WTC11 (cell line): ENCODE measurements around the gene KLHL8. TPM values are rescaled to one million over a fixed set of nuclear protein-coding genes. Genes with fewer than 3 reads are reported as not detected.

Source experiments
- ATAC-seq: fragments of 200-7000 bp; cut with Tn5 transposase; 2 replicates; pipeline ENCODE4 v1.10.0; 2021; ENCODE audit warnings: mild to moderate bottlenecking, moderate library complexity
- CTCF ChIA-PET: fragments of 300-600 bp; sonication (Branson Sonifier 250); formaldehyde crosslinking; loops from one replicate; lab custom pipeline; 2021; ENCODE audit warnings: antibody characterized with exemption; lab: Charles Lee
- POLR2A ChIA-PET: fragments of 350-600 bp; sonication (Branson Sonifier 250); formaldehyde crosslinking; loops from one replicate; lab custom pipeline; 2021; ENCODE audit warnings: antibody characterized with exemption; lab: Charles Lee
- DNase-seq: peaks from one replicate; pipeline ENCODE4 v3.0.0; 2021; ENCODE audit warnings: low spot score
- H3K27ac Mint-ChIP-seq: 2 replicates; pipeline ENCODE4 v1.8.0; 2021; ENCODE audit warnings: mixed read lengths
- H3K27me3 Mint-ChIP-seq: 2 replicates; pipeline ENCODE4 v1.8.0; 2021; ENCODE audit warnings: low read depth, mild to moderate bottlenecking, moderate library complexity, mixed read lengths
- H3K36me3 Mint-ChIP-seq: 2 replicates; pipeline ENCODE4 v1.8.0; 2021; ENCODE audit warnings: mixed read lengths
- H3K4me1 Mint-ChIP-seq: 2 replicates; pipeline ENCODE4 v1.8.0; 2022; ENCODE audit warnings: mixed read lengths
- H3K4me3 Mint-ChIP-seq: 2 replicates; pipeline ENCODE4 v1.8.0; 2021; ENCODE audit warnings: mild to moderate bottlenecking, moderate library complexity, mixed read lengths
- H3K9me3 Mint-ChIP-seq: 2 replicates; pipeline ENCODE4 v1.8.0; 2021; ENCODE audit warnings: mixed read lengths
- ATF6 ChIP-seq: sonication (generic); formaldehyde crosslinking; IDR thresholded peaks from 2 replicates; pipeline ENCODE4 v1.8.1; 2023; ENCODE audit warnings: mild to moderate bottlenecking, missing genetic modification reagents
- CTCF ChIP-seq: fragments of 200-600 bp; IDR thresholded peaks from 2 replicates; pipeline ENCODE4 v1.8.0; 2022; ENCODE audit warnings: antibody characterized with exemption
- GRHL2 ChIP-seq: fragments of 250-450 bp; sonication (Bioruptor Pico); IDR thresholded peaks from 2 replicates; pipeline ENCODE4 v1.8.0; 2022; ENCODE audit warnings: mild to moderate bottlenecking, moderate library complexity; ENCODE audit not compliant: insufficient replicate concordance, severe bottlenecking
- IRF2 ChIP-seq: sonication (generic); formaldehyde crosslinking; IDR thresholded peaks from 2 replicates; pipeline ENCODE4 v1.8.0; 2022; ENCODE audit warnings: low read depth, missing genetic modification reagents, borderline replicate concordance
- JUN ChIP-seq: sonication (generic); formaldehyde crosslinking; IDR thresholded peaks from 2 replicates; pipeline ENCODE4 v1.8.0; 2023; ENCODE audit warnings: mild to moderate bottlenecking, missing genetic modification reagents
- MAX ChIP-seq: sonication (generic); formaldehyde crosslinking; IDR thresholded peaks from 2 replicates; pipeline ENCODE4 v1.8.0; 2022; ENCODE audit warnings: mild to moderate bottlenecking, missing genetic modification reagents
- MLX ChIP-seq: sonication (generic); formaldehyde crosslinking; IDR thresholded peaks from 2 replicates; pipeline ENCODE4 v1.8.1; 2023; ENCODE audit warnings: mild to moderate bottlenecking, missing genetic modification reagents, moderate library complexity
- TEAD1 ChIP-seq: sonication (generic); formaldehyde crosslinking; IDR thresholded peaks from 2 replicates; pipeline ENCODE4 v1.8.0; 2022; ENCODE audit warnings: mild to moderate bottlenecking, missing genetic modification reagents
- USF2 ChIP-seq: sonication (generic); formaldehyde crosslinking; IDR thresholded peaks from 2 replicates; pipeline ENCODE4 v1.8.1; 2023; ENCODE audit warnings: mild to moderate bottlenecking, missing genetic modification reagents, moderate library complexity
- ZMAT4 ChIP-seq: fragments of 250-450 bp; sonication (Bioruptor Pico); IDR thresholded peaks from 2 replicates; pipeline ENCODE4 v1.9.0; 2021; ENCODE audit warnings: mild to moderate bottlenecking
- ZNF138 ChIP-seq: sonication (generic); formaldehyde crosslinking; conservative IDR thresholded peaks from 2 replicates; pipeline ENCODE4 v1.8.1; 2022; ENCODE audit warnings: mild to moderate bottlenecking, moderate library complexity, missing genetic modification reagents
- ZNF263 ChIP-seq: sonication (generic); formaldehyde crosslinking; IDR thresholded peaks from 2 replicates; pipeline ENCODE4 v1.8.1; 2022; ENCODE audit warnings: low read depth, mild to moderate bottlenecking, moderate library complexity, missing genetic modification reagents
- ZNF416 ChIP-seq: fragments of 250-450 bp; sonication (Bioruptor Pico); IDR thresholded peaks from 2 replicates; pipeline ENCODE4 v1.9.0; 2021; ENCODE audit warnings: mild to moderate bottlenecking, inconsistent platforms
- total RNA-seq: library from RNA; stranded (reverse); gene quantifications from 3 replicates; pipeline ENCODE4 v1.2.3, GENCODE V29; 2021
- TF ChIP-seq, protein P1 (sequence below): sonication (generic); formaldehyde crosslinking; IDR thresholded peaks from 2 replicates; pipeline ENCODE4 v1.8.0; 2022; ENCODE audit warnings: missing genetic modification reagents
- TF ChIP-seq, protein P2 (sequence below): fragments of 250-450 bp; sonication (Bioruptor Pico); IDR thresholded peaks from 2 replicates; pipeline ENCODE4 v2.1.2; 2022; ENCODE audit warnings: mild to moderate bottlenecking, moderate library complexity
- TF ChIP-seq, protein P3 (sequence below): fragments of 250-450 bp; sonication (Bioruptor Pico); IDR thresholded peaks from 2 replicates; pipeline ENCODE4 v1.9.0; 2021; ENCODE audit warnings: mild to moderate bottlenecking

Gene KLHL8
- total RNA-seq, 1 experiment from 2014 or later = 7.3 TPM

DNA sequence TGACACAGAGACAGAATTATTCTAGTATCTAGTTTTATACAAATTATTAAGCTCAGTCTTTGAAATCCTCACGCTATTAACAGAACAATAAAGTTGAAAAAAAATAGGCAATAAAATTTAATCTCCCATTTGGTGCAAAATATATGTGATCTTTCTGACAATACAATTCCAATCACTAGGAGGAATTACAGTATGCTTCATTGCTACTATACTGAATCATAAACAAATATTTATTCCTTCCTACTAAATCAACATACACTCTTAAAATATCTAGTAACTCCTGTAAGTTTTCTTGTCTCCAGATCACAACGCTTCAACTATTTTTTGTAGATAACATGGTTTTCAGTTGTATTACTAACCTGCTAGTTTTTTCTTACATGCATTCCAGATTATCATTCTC is 45.7 kb downstream of the KLHL8 start:
- Mint-ChIP-seq H3K27ac (no peak overlapping the region), H3K4me1 (no peaks in the 10 kb centered on the region), H3K36me3 (peaks cover 3% of the 10 kb centered on the region; the same call in 1 of the 2 replicates), H3K4me3 (no peak overlapping the region)
- CTCF ChIA-PET = interaction anchor here (0.6 kb wide), 1 partner anchor 61 kb away, joined by 3 read pairs; no protein-coding TSS in a partner anchor
- POLR2A ChIA-PET = no interaction called here
- TF ChIP-seq ZNF263 (CRISPR knock-in tag) = no peak
- no peak for TF ChIP-seq ZNF416
- no peak for TF ChIP-seq ZMAT4
- no peak for TF ChIP-seq ATF6
- no peak for TF ChIP-seq GRHL2
- no peak for TF ChIP-seq MAX
- TF ChIP-seq, protein P1, sequence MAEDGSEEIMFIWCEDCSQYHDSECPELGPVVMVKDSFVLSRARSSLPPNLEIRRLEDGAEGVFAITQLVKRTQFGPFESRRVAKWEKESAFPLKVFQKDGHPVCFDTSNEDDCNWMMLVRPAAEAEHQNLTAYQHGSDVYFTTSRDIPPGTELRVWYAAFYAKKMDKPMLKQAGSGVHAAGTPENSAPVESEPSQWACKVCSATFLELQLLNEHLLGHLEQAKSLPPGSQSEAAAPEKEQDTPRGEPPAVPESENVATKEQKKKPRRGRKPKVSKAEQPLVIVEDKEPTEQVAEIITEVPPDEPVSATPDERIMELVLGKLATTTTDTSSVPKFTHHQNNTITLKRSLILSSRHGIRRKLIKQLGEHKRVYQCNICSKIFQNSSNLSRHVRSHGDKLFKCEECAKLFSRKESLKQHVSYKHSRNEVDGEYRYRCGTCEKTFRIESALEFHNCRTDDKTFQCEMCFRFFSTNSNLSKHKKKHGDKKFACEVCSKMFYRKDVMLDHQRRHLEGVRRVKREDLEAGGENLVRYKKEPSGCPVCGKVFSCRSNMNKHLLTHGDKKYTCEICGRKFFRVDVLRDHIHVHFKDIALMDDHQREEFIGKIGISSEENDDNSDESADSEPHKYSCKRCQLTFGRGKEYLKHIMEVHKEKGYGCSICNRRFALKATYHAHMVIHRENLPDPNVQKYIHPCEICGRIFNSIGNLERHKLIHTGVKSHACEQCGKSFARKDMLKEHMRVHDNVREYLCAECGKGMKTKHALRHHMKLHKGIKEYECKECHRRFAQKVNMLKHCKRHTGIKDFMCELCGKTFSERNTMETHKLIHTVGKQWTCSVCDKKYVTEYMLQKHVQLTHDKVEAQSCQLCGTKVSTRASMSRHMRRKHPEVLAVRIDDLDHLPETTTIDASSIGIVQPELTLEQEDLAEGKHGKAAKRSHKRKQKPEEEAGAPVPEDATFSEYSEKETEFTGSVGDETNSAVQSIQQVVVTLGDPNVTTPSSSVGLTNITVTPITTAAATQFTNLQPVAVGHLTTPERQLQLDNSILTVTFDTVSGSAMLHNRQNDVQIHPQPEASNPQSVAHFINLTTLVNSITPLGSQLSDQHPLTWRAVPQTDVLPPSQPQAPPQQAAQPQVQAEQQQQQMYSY (CRISPR knock-in tag) = no peak
- TF ChIP-seq TEAD1 (CRISPR knock-in tag) = no peak
- no peak for TF ChIP-seq ZNF138 (CRISPR knock-in tag)
- TF ChIP-seq JUN (CRISPR knock-in tag) = no peak
- no peak for TF ChIP-seq IRF2 (CRISPR knock-in tag)
- TF ChIP-seq, protein P2, sequence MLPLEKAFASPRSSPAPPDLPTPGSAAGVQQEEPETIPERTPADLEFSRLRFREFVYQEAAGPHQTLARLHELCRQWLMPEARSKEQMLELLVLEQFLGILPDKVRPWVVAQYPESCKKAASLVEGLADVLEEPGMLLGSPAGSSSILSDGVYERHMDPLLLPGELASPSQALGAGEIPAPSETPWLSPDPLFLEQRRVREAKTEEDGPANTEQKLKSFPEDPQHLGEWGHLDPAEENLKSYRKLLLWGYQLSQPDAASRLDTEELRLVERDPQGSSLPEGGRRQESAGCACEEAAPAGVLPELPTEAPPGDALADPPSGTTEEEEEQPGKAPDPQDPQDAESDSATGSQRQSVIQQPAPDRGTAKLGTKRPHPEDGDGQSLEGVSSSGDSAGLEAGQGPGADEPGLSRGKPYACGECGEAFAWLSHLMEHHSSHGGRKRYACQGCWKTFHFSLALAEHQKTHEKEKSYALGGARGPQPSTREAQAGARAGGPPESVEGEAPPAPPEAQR (CRISPR knock-in tag) = no peak
- TF ChIP-seq, all 79 proteins: peak for 0
- Mint-ChIP-seq H3K27me3 (no peaks in the 10 kb centered on the region), H3K9me3 (no peaks in the 10 kb centered on the region)
- ATAC-seq (no peak), DNase-seq (no peak)

- no peak overlapping the region for H3K27ac Mint-ChIP-seq
- CTCF ChIA-PET = interaction anchor here (1.1 kb wide), 1 partner anchor 58 kb away, joined by 3 read pairs; no protein-coding TSS in a partner anchor
- POLR2A ChIA-PET = no interaction called here
- TF ChIP-seq MLX (CRISPR knock-in tag) (no peak), USF2 (CRISPR knock-in tag) (no peak), CTCF (no peak)
- TF ChIP-seq, protein P1 (CRISPR knock-in tag) = no peak
- TF ChIP-seq, protein P3, sequence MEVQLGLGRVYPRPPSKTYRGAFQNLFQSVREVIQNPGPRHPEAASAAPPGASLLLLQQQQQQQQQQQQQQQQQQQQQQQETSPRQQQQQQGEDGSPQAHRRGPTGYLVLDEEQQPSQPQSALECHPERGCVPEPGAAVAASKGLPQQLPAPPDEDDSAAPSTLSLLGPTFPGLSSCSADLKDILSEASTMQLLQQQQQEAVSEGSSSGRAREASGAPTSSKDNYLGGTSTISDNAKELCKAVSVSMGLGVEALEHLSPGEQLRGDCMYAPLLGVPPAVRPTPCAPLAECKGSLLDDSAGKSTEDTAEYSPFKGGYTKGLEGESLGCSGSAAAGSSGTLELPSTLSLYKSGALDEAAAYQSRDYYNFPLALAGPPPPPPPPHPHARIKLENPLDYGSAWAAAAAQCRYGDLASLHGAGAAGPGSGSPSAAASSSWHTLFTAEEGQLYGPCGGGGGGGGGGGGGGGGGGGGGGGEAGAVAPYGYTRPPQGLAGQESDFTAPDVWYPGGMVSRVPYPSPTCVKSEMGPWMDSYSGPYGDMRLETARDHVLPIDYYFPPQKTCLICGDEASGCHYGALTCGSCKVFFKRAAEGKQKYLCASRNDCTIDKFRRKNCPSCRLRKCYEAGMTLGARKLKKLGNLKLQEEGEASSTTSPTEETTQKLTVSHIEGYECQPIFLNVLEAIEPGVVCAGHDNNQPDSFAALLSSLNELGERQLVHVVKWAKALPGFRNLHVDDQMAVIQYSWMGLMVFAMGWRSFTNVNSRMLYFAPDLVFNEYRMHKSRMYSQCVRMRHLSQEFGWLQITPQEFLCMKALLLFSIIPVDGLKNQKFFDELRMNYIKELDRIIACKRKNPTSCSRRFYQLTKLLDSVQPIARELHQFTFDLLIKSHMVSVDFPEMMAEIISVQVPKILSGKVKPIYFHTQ (CRISPR knock-in tag) = no peak
These were observed 48.5 kb downstream of the KLHL8 start for GRCh38 chr4:87171944-87172343.

More at GRCh38 chr4:87171944-87172343, 48.5 kb downstream of the KLHL8 start:
- no peaks in the 10 kb centered on the region for H3K27me3 Mint-ChIP-seq
- no peaks in the 10 kb centered on the region for H3K9me3 Mint-ChIP-seq
- H3K4me3 Mint-ChIP-seq = no peak overlapping the region
- no peaks in the 10 kb centered on the region for H3K4me1 Mint-ChIP-seq
- peaks cover 2% of the 10 kb centered on the region; the same call in 1 of the 2 replicates for H3K36me3 Mint-ChIP-seq
- ATAC-seq = no peak
- DNase-seq = no peak
